LNCaP clone FGC (cell line): ENCODE data around the gene GALNT1.
"Not testable (repeated sequence)": the region's sequence is repeated elsewhere in the genome, so short reads cannot be mapped to it uniquely, and the experiment has no call there.

Source experiments
- DNase-seq: peaks from one replicate; pipeline ENCODE4 v3.0.0-alpha.2; 2011; ENCODE audit warnings: low read depth
- H3K4me3 ChIP-seq: 2 replicates; pipeline ENCODE4 v1.5.1; 2011; ENCODE audit warnings: mild to moderate bottlenecking, low read depth, low read length, control low read depth
- CTCF ChIP-seq: IDR thresholded peaks from 2 replicates; pipeline ENCODE4 v1.5.1; 2012; ENCODE audit warnings: mild to moderate bottlenecking; ENCODE audit not compliant: control insufficient read depth, insufficient read depth; ENCODE audit errors: extremely low read depth

Gene GALNT1

GRCh38 chr18:35581546-35581897 lies at the start of gene GALNT1:
TSS of gene GALNT1 (plus strand) at chr18:35581740. CDS start at chr18:35654663, 72,923 bp downstream.
- peak within 1 kb of the TSS; percentile 77 for H3K4me3 ChIP-seq
- TF ChIP-seq CTCF = no peak
- DNase-seq = no peak

GRCh38 chr18:35533916-35534405 lies 47.6 kb upstream of the GALNT1 start:
- DNase-seq = no peak
- H3K4me3 ChIP-seq = no peak overlapping the region
- TF ChIP-seq CTCF = no peak

GRCh38 chr18:35535297-35535696 lies 46.2 kb upstream of the GALNT1 start:
- no peak for DNase-seq
- TF ChIP-seq CTCF = no peak
- no peak overlapping the region for H3K4me3 ChIP-seq

- TF ChIP-seq CTCF = no peak
Observed at GRCh38 chr18:35542356-35542755, 39.2 kb upstream of the GALNT1 start.

GRCh38 chr18:35547008-35547605 lies 34.4 kb upstream of the GALNT1 start:
- no peak overlapping the region for H3K4me3 ChIP-seq
- no peak for TF ChIP-seq CTCF
- DNase-seq = no peak

More at GRCh38 chr18:35542356-35542755, 39.2 kb upstream of the GALNT1 start:
- no peak overlapping the region for H3K4me3 ChIP-seq
- no peak for DNase-seq

- no peak for TF ChIP-seq CTCF
- no peak for DNase-seq
- no peak overlapping the region for H3K4me3 ChIP-seq
Observed at GRCh38 chr18:35549564-35549963, 32.0 kb upstream of the GALNT1 start.

GRCh38 chr18:35553300-35553699 lies 28.2 kb upstream of the GALNT1 start:
- DNase-seq = no peak
- no peak overlapping the region for H3K4me3 ChIP-seq
- TF ChIP-seq CTCF = no peak

- not testable (repeated sequence) for DNase-seq, H3K4me3 ChIP-seq
Observed at GRCh38 chr18:35555538-35555937, 26.0 kb upstream of the GALNT1 start.
